Measurements from ENCODE around the gene P2RY6. TPM values are rescaled to one million over a fixed set of nuclear protein-coding genes. Genes with fewer than 3 reads are reported as not detected.

Gene P2RY6
- total RNA-seq, 4 donors from 2014 or later = 0.38 to 0.89 (median 0.38) TPM; not detected in 1

GRCh38 chr11:73308961-73309919 lies 37.1 kb downstream of the P2RY6 start:
- Histone ChIP-seq H3K27ac (peak overlapping the region; percentile 92), H3K27me3 (no peaks in the 10 kb centered on the region), H3K9me3 (no peaks in the 10 kb centered on the region), H3K4me1 (peaks cover 48% of the 10 kb centered on the region), H3K4me3 (peak overlapping the region; percentile 63), H3K36me3 (no peaks in the 10 kb centered on the region)
- 16% methylated on average over 19 of the region's 78 CpGs for WGBS
- peak; percentile 92 to 95 for DNase-seq (ENCODE audit: low spot score in 2 of 2)
- TF ChIP-seq POLR2AphosphoS5 (IDR thresholded peaks at IDR 0.05) = peak in 2 of 3 donors; percentile 54 to 76
- TF ChIP-seq CTCF (IDR thresholded peaks at IDR 0.05) = no peak
- peak in 1 of 2 donors; percentile 26 for TF ChIP-seq POLR2A (IDR thresholded peaks at IDR 0.05)

DNA sequence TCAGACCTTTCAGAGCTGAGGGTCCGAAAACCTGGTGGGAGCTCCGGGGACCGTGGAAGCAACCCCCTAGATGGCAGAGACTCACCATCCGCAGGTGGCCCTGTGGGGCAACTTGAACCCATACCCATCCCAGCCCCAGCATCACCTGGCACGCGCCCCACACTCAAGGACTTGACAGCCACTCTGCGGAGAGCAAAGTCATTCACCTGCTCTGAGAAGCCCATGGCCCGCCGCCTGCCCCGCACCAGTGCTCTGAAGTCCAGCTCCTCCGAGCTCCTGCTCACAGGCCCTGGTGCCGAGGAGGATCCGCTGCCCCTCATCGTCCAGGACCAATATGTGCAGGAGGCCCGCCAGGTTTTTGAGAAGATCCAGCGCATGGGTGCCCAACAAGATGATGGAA lies 37.9 kb downstream of the P2RY6 start:
- TF ChIP-seq POLR2AphosphoS5 (IDR thresholded peaks at IDR 0.05) (no peak), CTCF (IDR thresholded peaks at IDR 0.05) (no peak), EP300 (IDR thresholded peaks at IDR 0.05) (no peak), POLR2A (IDR thresholded peaks at IDR 0.05) (no peak)
- Histone ChIP-seq H3K9me3 (no peaks in the 10 kb centered on the region), H3K27ac (peak overlapping the region; percentile 92), H3K27me3 (no peaks in the 10 kb centered on the region), H3K4me1 (peaks cover 56% of the 10 kb centered on the region), H3K4me3 (peak overlapping the region; percentile 63), H3K36me3 (no peaks in the 10 kb centered on the region)
- 83% methylated on average over 12 of the region's 16 CpGs for WGBS
- DNase-seq (ENCODE audit: low spot score in 2 of 2) = no peak

GRCh38 chr11:73310661-73311393 lies 38.7 kb downstream of the P2RY6 start:
- Histone ChIP-seq H3K4me1 (peaks cover 60% of the 10 kb centered on the region), H3K4me3 (peak overlapping the region; percentile 63), H3K27me3 (no peaks in the 10 kb centered on the region), H3K36me3 (no peaks in the 10 kb centered on the region), H3K9me3 (no peaks in the 10 kb centered on the region), H3K27ac (peak overlapping the region; percentile 14)
- no peak for TF ChIP-seq POLR2A (IDR thresholded peaks at IDR 0.05)
- 90% methylated on average over 2 of the region's 22 CpGs for WGBS
- DNase-seq (ENCODE audit: low spot score in 2 of 2) = peak in 1 of 2 donors; percentile 65

DNA sequence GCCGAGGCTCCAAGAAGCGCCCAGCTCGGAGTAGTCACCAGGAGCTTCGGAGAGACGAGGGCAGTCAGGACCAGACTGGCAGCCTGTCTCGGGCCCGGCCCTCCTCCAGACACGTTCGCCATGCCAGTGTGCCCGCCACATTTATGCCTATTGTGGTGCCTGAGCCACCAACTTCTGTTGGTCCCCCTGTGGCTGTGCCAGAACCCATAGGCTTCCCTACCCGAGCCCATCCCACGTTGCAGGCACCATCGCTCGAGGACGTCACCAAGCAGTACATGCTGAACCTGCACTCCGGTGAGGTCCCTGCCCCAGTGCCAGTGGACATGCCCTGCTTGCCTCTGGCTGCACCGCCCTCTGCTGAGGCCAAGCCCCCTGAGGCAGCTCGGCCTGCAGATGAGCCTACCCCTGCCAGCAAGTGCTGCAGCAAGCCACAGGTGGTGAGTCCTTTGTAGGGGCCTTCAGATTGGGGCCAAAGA lies 39.3 kb downstream of the P2RY6 start:
- TF ChIP-seq POLR2A (IDR thresholded peaks at IDR 0.05) (no peak), CTCF (IDR thresholded peaks at IDR 0.05) (no peak), POLR2AphosphoS5 (IDR thresholded peaks at IDR 0.05) (no peak), EP300 (IDR thresholded peaks at IDR 0.05) (no peak)
- H3K4me3 ChIP-seq = peak overlapping the region; percentile 63
- no peaks in the 10 kb centered on the region for H3K27me3 ChIP-seq
- peak in 1 of 2 donors; percentile 63 for DNase-seq (ENCODE audit: low spot score in 2 of 2)
- WGBS = 64% methylated on average over 8 of the region's 18 CpGs
- H3K36me3 ChIP-seq = no peaks in the 10 kb centered on the region
- H3K4me1 ChIP-seq = peaks cover 61% of the 10 kb centered on the region
- no peak overlapping the region for H3K27ac ChIP-seq
- H3K9me3 ChIP-seq = no peaks in the 10 kb centered on the region

- WGBS = 85% methylated on average over 2 of the region's 2 CpGs
- no peaks in the 10 kb centered on the region for H3K27me3 ChIP-seq
- H3K27ac ChIP-seq = no peak overlapping the region
- no peaks in the 10 kb centered on the region for H3K9me3 ChIP-seq
- H3K36me3 ChIP-seq = no peaks in the 10 kb centered on the region
- DNase-seq (ENCODE audit: low spot score in 2 of 2) = no peak
- peaks cover 57% of the 10 kb centered on the region for H3K4me1 ChIP-seq
- H3K4me3 ChIP-seq = peak overlapping the region; percentile 63
- TF ChIP-seq POLR2AphosphoS5 (IDR thresholded peaks at IDR 0.05) (no peak), POLR2A (IDR thresholded peaks at IDR 0.05) (no peak), CTCF (IDR thresholded peaks at IDR 0.05) (no peak), EP300 (IDR thresholded peaks at IDR 0.05) (no peak)
Measured at GRCh38 chr11:73312036-73312435, 39.9 kb downstream of the P2RY6 start.

All from suprapubic skin (tissue), 4 donors.